Keratinocyte (primary cell): ENCODE data around the gene ATP6V0E2. TPM values are rescaled to one million over a fixed set of nuclear protein-coding genes. Genes with fewer than 3 reads are reported as not detected.

ENCODE experiments used
- DNase-seq: peaks from one replicate; pipeline ENCODE4 v3.0.0-alpha.2; 2011; ENCODE audit warnings: low read depth, missing footprints, low spot score
- FAIRE-seq: peaks from 2 replicates; lab custom pipeline; 2011; peaks lifted over from hg19 to GRCh38; lab: Jason Lieb, UNC
- H2AFZ ChIP-seq: 2 replicates; pipeline ENCODE4 v1.6.0; 2012; ENCODE audit warnings: low read length, control low read depth, inconsistent platforms; ENCODE audit not compliant: control insufficient read depth
- H3K27ac ChIP-seq: 2 replicates; pipeline ENCODE4 v1.5.1; 2011; ENCODE audit warnings: low read length; ENCODE audit not compliant: control insufficient read depth, insufficient read depth
- H3K27me3 ChIP-seq: 3 replicates; pipeline ENCODE4 v1.6.0; 2011; ENCODE audit warnings: low read length; ENCODE audit not compliant: control insufficient read depth, insufficient read depth; ENCODE audit errors: extremely low read depth
- H3K36me3 ChIP-seq, 2 experiments: 2 replicates in 1 of 2; 3 replicates in 1 of 2; pipeline ENCODE4 v1.5.1; 2011; ENCODE audit warnings: low read length in 2 of 2, mild to moderate bottlenecking in 1 of 2; ENCODE audit not compliant: control insufficient read depth in 2 of 2, insufficient read depth in 2 of 2; ENCODE audit errors: extremely low read depth in 1 of 2
- H3K4me1 ChIP-seq: 3 replicates; pipeline ENCODE4 v1.5.1; 2011; ENCODE audit warnings: low read length; ENCODE audit not compliant: control insufficient read depth, insufficient read depth; ENCODE audit errors: extremely low read depth
- H3K4me2 ChIP-seq: 3 replicates; pipeline ENCODE4 v1.6.0; 2011; ENCODE audit warnings: low read depth, low read length; ENCODE audit not compliant: control insufficient read depth, insufficient read depth; ENCODE audit errors: extremely low read depth
- H3K4me3 ChIP-seq, 3 experiments: fragments of 200-600 bp in 1 of 3; sonication (generic) in 1 of 3; 2 replicates in 2 of 3; 3 replicates in 1 of 3; pipeline ENCODE4 v1.5.1; 2011 to 2016; ENCODE audit warnings: low read length in 3 of 3, mild to moderate bottlenecking in 3 of 3, control low read depth in 2 of 3, inconsistent platforms in 1 of 3, low read depth in 1 of 3, mixed read lengths in 1 of 3, mixed run types in 1 of 3, moderate library complexity in 1 of 3; ENCODE audit not compliant: control insufficient read depth in 2 of 3, insufficient read depth in 2 of 3; ENCODE audit errors: extremely low read depth in 1 of 3
- H3K79me2 ChIP-seq: 2 replicates; pipeline ENCODE4 v1.6.0; 2012; ENCODE audit warnings: low read length; ENCODE audit not compliant: control insufficient read depth, insufficient read depth
- H3K9ac ChIP-seq: 3 replicates; pipeline ENCODE4 v1.6.0; 2011; ENCODE audit warnings: low read length; ENCODE audit not compliant: control insufficient read depth, insufficient read depth; ENCODE audit errors: extremely low read depth
- H3K9me1 ChIP-seq: 3 replicates; pipeline ENCODE4 v1.6.0; 2011; ENCODE audit warnings: low read length; ENCODE audit not compliant: control insufficient read depth, insufficient read depth; ENCODE audit errors: extremely low read depth
- H3K9me3 ChIP-seq: 2 replicates; pipeline ENCODE4 v1.5.1; 2012; ENCODE audit warnings: low read depth, low read length; ENCODE audit not compliant: control insufficient read depth
- H4K20me1 ChIP-seq: 3 replicates; pipeline ENCODE4 v1.6.0; 2011; ENCODE audit warnings: low read length; ENCODE audit not compliant: control insufficient read depth, insufficient read depth; ENCODE audit errors: extremely low read depth
- EZH2 ChIP-seq: IDR thresholded peaks from one replicate; pipeline ENCODE4 v1.6.1; 2012; ENCODE audit warnings: inconsistent platforms, mild to moderate bottlenecking, low read length, moderate library complexity
- dilution Hi-C: fragments of 300-500 bp; cut with MboI; formaldehyde crosslinking; loops from one replicate; pipeline ENCODE4 v1.7.0; 2020; ENCODE audit warnings: low sequenced_read_pairs; ENCODE audit not compliant: extremely low pct_ligation_motif_present
- polyA plus RNA-seq, 5 experiments: library from polyadenylated mRNA; depleted of rRNA in 3 of 5; stranded (reverse) in 3 of 5; stranded (forward) in 1 of 5; unstranded in 1 of 5; fragments of >200 nt; gene quantifications; 1 replicate in 1 of 5; 2 replicates in 3 of 5; 3 replicates in 1 of 5; pipeline versions ENCODE4 v1.2.1 to v1.2.3, GENCODE V29; 2011 to 2012; ENCODE audit warnings: missing spikeins in 2 of 5, low read depth in 1 of 5, low replicate concordance in 1 of 5
- TF ChIP-seq, protein P1 (sequence below), 3 experiments: IDR thresholded peaks in 1 of 3; conservative IDR thresholded peaks in 1 of 3; optimal IDR thresholded peaks in 1 of 3; 2 replicates in 2 of 3; 3 replicates in 1 of 3; pipeline versions ENCODE3 to v1.5.1; 2011; ENCODE audit warnings: low read length in 3 of 3, mild to moderate bottlenecking in 3 of 3, moderate library complexity in 2 of 3, control low read depth in 1 of 3, inconsistent platforms in 1 of 3; ENCODE audit not compliant: insufficient read depth in 2 of 3; ENCODE audit errors: extremely low read depth in 1 of 3

ATP6V0E2 gene
- polyA plus RNA-seq, 1 donor (not counting 4 experiments of a cell fraction or from before 2014, with no cell fraction given) = 5.0 TPM

DNA sequence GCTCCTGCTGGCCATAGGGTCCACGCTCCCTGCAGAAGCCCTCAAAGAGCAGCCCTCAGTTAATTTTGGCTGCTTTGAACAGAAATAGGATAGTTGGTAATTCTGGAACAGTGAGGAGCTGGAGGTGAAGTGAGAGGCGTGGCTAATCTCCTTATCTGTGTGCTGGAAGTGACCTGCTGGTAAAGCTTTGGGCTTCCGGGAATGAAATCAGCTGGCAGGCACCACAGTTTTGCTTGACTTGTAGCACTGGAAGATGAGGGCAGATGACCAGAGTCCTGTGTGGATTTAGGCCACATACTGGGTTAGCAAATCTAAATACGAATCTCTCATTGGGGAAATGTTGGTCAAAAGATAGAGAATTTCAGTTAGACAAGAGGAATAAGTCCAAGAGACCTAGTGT, 10.2 kb downstream of the ATP6V0E2 start:
- no peaks in the 10 kb centered on the region for H3K4me1 ChIP-seq
- no peak overlapping the region for H3K9ac ChIP-seq
- no peaks in the 10 kb centered on the region for H3K9me1 ChIP-seq
- no peaks in the 10 kb centered on the region for H3K27me3 ChIP-seq
- no peak overlapping the region for H2AFZ ChIP-seq
- H3K4me2 ChIP-seq = no peak overlapping the region
- H3K4me3 ChIP-seq = no peak overlapping the region
- H3K79me2 ChIP-seq = no peaks in the 10 kb centered on the region
- H3K9me3 ChIP-seq = no peaks in the 10 kb centered on the region
- no peak overlapping the region for H3K27ac ChIP-seq
- H4K20me1 ChIP-seq = no peaks in the 10 kb centered on the region
- TF ChIP-seq, protein P1, sequence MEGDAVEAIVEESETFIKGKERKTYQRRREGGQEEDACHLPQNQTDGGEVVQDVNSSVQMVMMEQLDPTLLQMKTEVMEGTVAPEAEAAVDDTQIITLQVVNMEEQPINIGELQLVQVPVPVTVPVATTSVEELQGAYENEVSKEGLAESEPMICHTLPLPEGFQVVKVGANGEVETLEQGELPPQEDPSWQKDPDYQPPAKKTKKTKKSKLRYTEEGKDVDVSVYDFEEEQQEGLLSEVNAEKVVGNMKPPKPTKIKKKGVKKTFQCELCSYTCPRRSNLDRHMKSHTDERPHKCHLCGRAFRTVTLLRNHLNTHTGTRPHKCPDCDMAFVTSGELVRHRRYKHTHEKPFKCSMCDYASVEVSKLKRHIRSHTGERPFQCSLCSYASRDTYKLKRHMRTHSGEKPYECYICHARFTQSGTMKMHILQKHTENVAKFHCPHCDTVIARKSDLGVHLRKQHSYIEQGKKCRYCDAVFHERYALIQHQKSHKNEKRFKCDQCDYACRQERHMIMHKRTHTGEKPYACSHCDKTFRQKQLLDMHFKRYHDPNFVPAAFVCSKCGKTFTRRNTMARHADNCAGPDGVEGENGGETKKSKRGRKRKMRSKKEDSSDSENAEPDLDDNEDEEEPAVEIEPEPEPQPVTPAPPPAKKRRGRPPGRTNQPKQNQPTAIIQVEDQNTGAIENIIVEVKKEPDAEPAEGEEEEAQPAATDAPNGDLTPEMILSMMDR (optimal IDR thresholded peaks at IDR 0.05 in 1 of 3, IDR thresholded peaks at IDR 0.05 in 1 of 3, conservative IDR thresholded peaks at IDR 0.05 in 1 of 3; ENCODE audit: extremely low read depth in 1 of 3, insufficient read depth in 2 of 3, low read length in 3 of 3) = no peak
- no peak for TF ChIP-seq EZH2
- no peaks in the 10 kb centered on the region for H3K36me3 ChIP-seq
- DNase-seq (no peak), FAIRE-seq (no peak)
- dilution Hi-C loops = no loop called here

DNA sequence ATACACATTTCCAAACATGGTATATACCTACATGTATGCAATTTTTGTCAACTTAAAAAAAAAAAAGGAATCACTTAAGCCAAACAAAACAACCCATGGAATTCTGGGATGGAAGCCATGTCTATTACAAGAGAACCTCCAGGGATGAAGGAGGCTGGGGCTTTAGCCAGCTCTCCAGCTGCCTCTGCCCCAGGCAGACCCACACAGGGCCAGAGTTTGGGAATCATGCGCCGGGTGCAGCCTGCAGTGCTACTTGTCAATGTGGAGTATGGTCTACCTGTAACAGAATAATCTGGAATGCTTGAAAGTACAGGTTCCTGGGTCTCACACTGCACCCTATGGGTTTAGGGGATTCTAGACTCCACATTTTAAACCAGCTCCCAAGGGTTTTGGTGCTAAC, 10.8 kb downstream of the ATP6V0E2 start:
- no peaks in the 10 kb centered on the region for H3K27me3 ChIP-seq
- dilution Hi-C loops = no loop called here
- no peak for FAIRE-seq
- no peaks in the 10 kb centered on the region for H3K4me1 ChIP-seq
- no peaks in the 10 kb centered on the region for H3K79me2 ChIP-seq
- no peaks in the 10 kb centered on the region for H3K9me3 ChIP-seq
- H4K20me1 ChIP-seq = no peaks in the 10 kb centered on the region
- H3K27ac ChIP-seq = no peak overlapping the region
- H3K4me2 ChIP-seq = no peak overlapping the region
- H3K9me1 ChIP-seq = no peaks in the 10 kb centered on the region
- no peak for DNase-seq
- TF ChIP-seq, protein P1 (optimal IDR thresholded peaks at IDR 0.05 in 1 of 3, IDR thresholded peaks at IDR 0.05 in 1 of 3, conservative IDR thresholded peaks at IDR 0.05 in 1 of 3; ENCODE audit: extremely low read depth in 1 of 3, insufficient read depth in 2 of 3, low read length in 3 of 3) = no peak
- no peak for TF ChIP-seq EZH2
- no peaks in the 10 kb centered on the region for H3K36me3 ChIP-seq
- H2AFZ ChIP-seq = no peak overlapping the region
- H3K4me3 ChIP-seq = no peak overlapping the region
- no peak overlapping the region for H3K9ac ChIP-seq
